Activated naive CD4-positive, alpha-beta T cell treated with anti-CD3 and anti-CD28 coated beads, Interleukin-2, amount 50 U/mL, for 24 hours (primary cell): ENCODE measurements around the gene USP24.
"Not testable (repeated sequence)": the region's sequence is repeated elsewhere in the genome, so short reads cannot be mapped to it uniquely, and the experiment has no call there.

Source experiments
- H3K27ac Mint-ChIP-seq: one replicate; pipeline ENCODE4 v1.8.0; 2021; ENCODE audit warnings: mild to moderate bottlenecking, mixed read lengths
- H3K27me3 Mint-ChIP-seq: one replicate; pipeline ENCODE4 v1.8.0; 2021; ENCODE audit warnings: mixed read lengths
- H3K36me3 Mint-ChIP-seq: one replicate; pipeline ENCODE4 v1.8.0; 2021; ENCODE audit warnings: mixed read lengths
- H3K4me1 Mint-ChIP-seq: one replicate; pipeline ENCODE4 v1.8.0; 2021; ENCODE audit warnings: mixed read lengths
- H3K4me3 Mint-ChIP-seq: one replicate; pipeline ENCODE4 v1.8.0; 2021; ENCODE audit warnings: mild to moderate bottlenecking, mixed read lengths
- H3K9me3 Mint-ChIP-seq: one replicate; pipeline ENCODE4 v1.8.0; 2021; ENCODE audit warnings: mixed read lengths

Gene USP24

GRCh38 chr1:55194851-55195250 lies 20.3 kb downstream of the USP24 start:
- no peaks in the 10 kb centered on the region for H3K9me3 Mint-ChIP-seq
- H3K36me3 Mint-ChIP-seq: peaks cover 14% of the 10 kb centered on the region
- no peaks in the 10 kb centered on the region for H3K27me3 Mint-ChIP-seq
- H3K27ac Mint-ChIP-seq: peak overlapping the region; percentile 75
- H3K4me1 Mint-ChIP-seq: peaks cover 80% of the 10 kb centered on the region
- H3K4me3 Mint-ChIP-seq: peak overlapping the region; percentile 38

- peaks cover 77% of the 10 kb centered on the region for H3K4me1 Mint-ChIP-seq
- H3K36me3 Mint-ChIP-seq: peaks cover 13% of the 10 kb centered on the region
- no peak overlapping the region for H3K4me3 Mint-ChIP-seq
- peak overlapping the region; percentile 5 for H3K27ac Mint-ChIP-seq
- H3K9me3 Mint-ChIP-seq: no peaks in the 10 kb centered on the region
- H3K27me3 Mint-ChIP-seq: no peaks in the 10 kb centered on the region
These were observed 23.1 kb downstream of the USP24 start for GRCh38 chr1:55192093-55192492.

GRCh38 chr1:55191219-55191952 lies 23.8 kb downstream of the USP24 start:
- peak overlapping the region; percentile 15 for H3K4me3 Mint-ChIP-seq
- H3K9me3 Mint-ChIP-seq, H3K27me3 Mint-ChIP-seq, H3K27ac Mint-ChIP-seq: not testable (repeated sequence)
- peaks cover 77% of the 10 kb centered on the region for H3K4me1 Mint-ChIP-seq
- peaks cover 17% of the 10 kb centered on the region for H3K36me3 Mint-ChIP-seq

GRCh38 chr1:55190109-55190508 lies 25.1 kb downstream of the USP24 start:
- H3K27me3 Mint-ChIP-seq: no peaks in the 10 kb centered on the region
- peaks cover 22% of the 10 kb centered on the region for H3K36me3 Mint-ChIP-seq
- H3K27ac Mint-ChIP-seq: no peak overlapping the region
- H3K9me3 Mint-ChIP-seq: no peaks in the 10 kb centered on the region
- peaks cover 76% of the 10 kb centered on the region for H3K4me1 Mint-ChIP-seq
- no peak overlapping the region for H3K4me3 Mint-ChIP-seq

- Mint-ChIP-seq H3K27me3 (no peaks in the 10 kb centered on the region), H3K36me3 (peaks cover 27% of the 10 kb centered on the region), H3K4me1 (peaks cover 70% of the 10 kb centered on the region), H3K9me3 (peaks cover 4% of the 10 kb centered on the region), H3K4me3 (no peak overlapping the region), H3K27ac (no peak overlapping the region)
These were observed 26.3 kb downstream of the USP24 start for GRCh38 chr1:55188909-55189308.

DNA sequence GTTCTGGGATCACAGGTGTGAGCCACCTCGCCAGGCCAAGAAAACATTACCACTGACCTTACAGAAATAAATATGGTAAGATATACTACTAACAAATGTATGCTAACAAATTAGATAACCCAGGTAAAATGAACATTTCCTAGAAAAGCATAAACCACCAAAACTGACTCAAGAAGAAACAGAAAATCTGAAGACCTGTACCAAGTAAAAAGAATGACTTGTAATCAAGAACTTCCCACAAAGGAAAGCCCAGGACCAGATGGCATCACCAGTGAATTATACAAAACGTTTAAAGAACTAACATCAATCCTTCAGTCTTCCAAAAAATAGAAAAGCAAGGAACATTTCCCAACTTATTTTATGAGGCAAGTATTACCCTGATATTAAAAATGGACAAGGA lies 29.3 kb downstream of the USP24 start:
- Mint-ChIP-seq H3K27ac (peak overlapping the region; percentile 13), H3K9me3 (peaks cover 4% of the 10 kb centered on the region), H3K4me1 (peaks cover 74% of the 10 kb centered on the region), H3K4me3 (no peak overlapping the region), H3K36me3 (peaks cover 31% of the 10 kb centered on the region), H3K27me3 (no peaks in the 10 kb centered on the region)

GRCh38 chr1:55184859-55185258 lies 30.3 kb downstream of the USP24 start:
- H3K27ac Mint-ChIP-seq: no peak overlapping the region
- H3K4me3 Mint-ChIP-seq: no peak overlapping the region
- peaks cover 4% of the 10 kb centered on the region for H3K9me3 Mint-ChIP-seq
- no peaks in the 10 kb centered on the region for H3K27me3 Mint-ChIP-seq
- peaks cover 81% of the 10 kb centered on the region for H3K4me1 Mint-ChIP-seq
- peaks cover 34% of the 10 kb centered on the region for H3K36me3 Mint-ChIP-seq

- Mint-ChIP-seq H3K27me3 (no peaks in the 10 kb centered on the region), H3K9me3 (peaks cover 4% of the 10 kb centered on the region), H3K27ac (no peak overlapping the region), H3K4me1 (peaks cover 75% of the 10 kb centered on the region), H3K4me3 (no peak overlapping the region), H3K36me3 (peaks cover 40% of the 10 kb centered on the region)
These were observed 33.5 kb downstream of the USP24 start for GRCh38 chr1:55181666-55182065.

- Mint-ChIP-seq H3K4me1 (peaks cover 65% of the 10 kb centered on the region), H3K36me3 (peaks cover 30% of the 10 kb centered on the region), H3K9me3 (peaks cover 4% of the 10 kb centered on the region), H3K27ac (peak overlapping the region; percentile 18), H3K27me3 (no peaks in the 10 kb centered on the region), H3K4me3 (no peak overlapping the region)
These were observed 35.0 kb downstream of the USP24 start for GRCh38 chr1:55180075-55180670.

DNA sequence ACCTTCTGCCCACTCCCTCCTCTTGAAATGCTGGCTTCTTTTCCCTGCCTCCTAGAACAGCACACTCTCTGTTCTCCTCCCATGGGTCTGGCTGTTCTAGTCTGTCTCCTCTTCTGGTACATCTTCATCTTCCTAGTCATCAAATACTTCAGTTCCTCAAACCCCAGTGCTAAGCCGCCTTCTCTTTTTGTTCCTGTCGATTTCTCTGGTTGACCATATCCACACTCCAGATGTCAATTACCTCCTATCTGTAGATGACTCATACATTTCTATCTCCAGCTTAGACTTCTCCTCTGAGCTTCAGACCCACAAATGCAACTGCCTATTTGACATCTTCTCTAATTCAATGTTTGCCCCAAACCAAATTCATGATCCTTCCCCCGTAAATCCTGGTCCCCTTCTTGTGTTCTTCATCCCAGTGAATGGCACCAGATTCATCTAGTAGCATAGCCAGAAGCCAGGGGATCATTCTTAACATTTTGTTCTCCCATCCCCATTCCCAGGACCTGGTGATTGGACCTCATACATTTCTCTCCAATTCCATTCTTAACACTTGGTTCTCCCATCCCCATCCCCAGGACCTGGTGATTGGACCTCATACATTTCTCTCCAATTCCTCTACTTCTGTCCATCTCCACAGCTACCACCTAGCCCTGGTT lies 35.9 kb downstream of the USP24 start:
- no peak overlapping the region for H3K4me3 Mint-ChIP-seq
- H3K9me3 Mint-ChIP-seq: peaks cover under 1% of the 10 kb centered on the region
- H3K36me3 Mint-ChIP-seq: peaks cover 25% of the 10 kb centered on the region
- peaks cover 59% of the 10 kb centered on the region for H3K4me1 Mint-ChIP-seq
- H3K27me3 Mint-ChIP-seq: no peaks in the 10 kb centered on the region
- H3K27ac Mint-ChIP-seq: peak overlapping the region; percentile 85

GRCh38 chr1:55172687-55173086 lies 42.5 kb downstream of the USP24 start:
- H3K9me3 Mint-ChIP-seq: no peaks in the 10 kb centered on the region
- peaks cover 47% of the 10 kb centered on the region for H3K4me1 Mint-ChIP-seq
- H3K4me3 Mint-ChIP-seq: no peak overlapping the region
- no peaks in the 10 kb centered on the region for H3K27me3 Mint-ChIP-seq
- H3K36me3 Mint-ChIP-seq: peaks cover 20% of the 10 kb centered on the region
- H3K27ac Mint-ChIP-seq: peak overlapping the region; percentile 57

DNA sequence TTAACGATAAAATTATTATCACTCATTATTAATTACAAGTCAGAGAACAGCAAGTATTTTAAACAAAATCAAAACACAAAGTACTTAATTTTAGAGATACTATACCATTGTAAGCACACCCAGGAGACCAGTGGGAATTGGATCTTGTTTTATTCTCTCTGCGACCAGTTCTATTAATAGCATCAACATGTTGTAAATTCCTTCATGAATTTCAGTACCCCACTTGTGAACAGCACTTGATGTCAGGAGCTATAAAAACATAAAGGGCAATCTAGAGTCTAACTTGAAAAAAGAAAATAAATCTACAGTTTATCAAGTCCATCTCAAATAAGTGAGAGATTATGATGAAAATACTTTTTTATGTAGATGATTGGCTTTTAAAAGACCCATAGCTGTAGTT lies 42.9 kb downstream of the USP24 start:
- Mint-ChIP-seq H3K9me3 (no peaks in the 10 kb centered on the region), H3K27ac (no peak overlapping the region), H3K36me3 (peaks cover 22% of the 10 kb centered on the region), H3K4me1 (peaks cover 50% of the 10 kb centered on the region), H3K27me3 (no peaks in the 10 kb centered on the region), H3K4me3 (no peak overlapping the region)

- Mint-ChIP-seq H3K36me3 (peaks cover 22% of the 10 kb centered on the region), H3K27ac (peak overlapping the region; percentile 38), H3K4me3 (no peak overlapping the region), H3K27me3 (no peaks in the 10 kb centered on the region), H3K9me3 (no peaks in the 10 kb centered on the region), H3K4me1 (peaks cover 53% of the 10 kb centered on the region)
These were observed 43.5 kb downstream of the USP24 start for GRCh38 chr1:55171694-55172093.

DNA sequence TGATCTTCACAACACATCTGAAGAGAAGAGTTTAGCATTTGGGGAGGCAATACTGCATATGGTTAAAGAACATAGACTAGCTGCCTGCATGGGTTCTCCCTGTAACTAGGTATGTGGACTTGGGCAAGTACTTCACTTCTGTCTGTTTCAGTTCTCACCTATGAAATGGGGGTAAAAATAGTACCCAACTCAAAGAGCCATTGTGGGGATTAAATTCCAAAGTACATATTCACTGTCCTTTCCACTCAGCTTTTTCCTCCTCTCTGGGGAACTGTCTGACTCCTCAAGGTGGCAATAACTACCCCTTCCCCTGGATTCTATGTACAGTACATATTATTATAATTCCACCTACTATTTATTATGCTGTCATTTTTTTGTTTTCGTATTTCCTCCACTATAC lies 44.7 kb downstream of the USP24 start:
- peak overlapping the region; percentile 91 for H3K27ac Mint-ChIP-seq
- no peaks in the 10 kb centered on the region for H3K9me3 Mint-ChIP-seq
- no peak overlapping the region for H3K4me3 Mint-ChIP-seq
- peaks cover 50% of the 10 kb centered on the region for H3K4me1 Mint-ChIP-seq
- H3K36me3 Mint-ChIP-seq: peaks cover 22% of the 10 kb centered on the region
- no peaks in the 10 kb centered on the region for H3K27me3 Mint-ChIP-seq

- Mint-ChIP-seq H3K27me3 (no peaks in the 10 kb centered on the region), H3K4me3 (no peak overlapping the region), H3K9me3 (no peaks in the 10 kb centered on the region), H3K4me1 (peaks cover 61% of the 10 kb centered on the region), H3K36me3 (peaks cover 26% of the 10 kb centered on the region), H3K27ac (peak overlapping the region; percentile 91)
These were observed 46.0 kb downstream of the USP24 start for GRCh38 chr1:55169126-55169525.

- H3K9me3 Mint-ChIP-seq: no peaks in the 10 kb centered on the region
- no peak overlapping the region for H3K4me3 Mint-ChIP-seq
- H3K27ac Mint-ChIP-seq: peak overlapping the region; percentile 91
- H3K4me1 Mint-ChIP-seq: peaks cover 61% of the 10 kb centered on the region
- H3K36me3 Mint-ChIP-seq: peaks cover 30% of the 10 kb centered on the region
- H3K27me3 Mint-ChIP-seq: no peaks in the 10 kb centered on the region
These were observed 46.8 kb downstream of the USP24 start for GRCh38 chr1:55168353-55168752.
